ENCODE data around the gene CAPZB.

- TF ChIP-seq CTCF (conservative IDR thresholded peaks at IDR 0.05): no peak
- no peak for TF ChIP-seq ZFX (IDR thresholded peaks at IDR 0.05)
Measured at GRCh38 chr1:19373211-19374082, 111.9 kb downstream of the CAPZB start.
